Measurements from ENCODE around the gene SIGLEC5.
"Not testable (repeated sequence)": the region's sequence is repeated elsewhere in the genome, so short reads cannot be mapped to it uniquely, and the experiment has no call there.

The SIGLEC5 gene

DNA sequence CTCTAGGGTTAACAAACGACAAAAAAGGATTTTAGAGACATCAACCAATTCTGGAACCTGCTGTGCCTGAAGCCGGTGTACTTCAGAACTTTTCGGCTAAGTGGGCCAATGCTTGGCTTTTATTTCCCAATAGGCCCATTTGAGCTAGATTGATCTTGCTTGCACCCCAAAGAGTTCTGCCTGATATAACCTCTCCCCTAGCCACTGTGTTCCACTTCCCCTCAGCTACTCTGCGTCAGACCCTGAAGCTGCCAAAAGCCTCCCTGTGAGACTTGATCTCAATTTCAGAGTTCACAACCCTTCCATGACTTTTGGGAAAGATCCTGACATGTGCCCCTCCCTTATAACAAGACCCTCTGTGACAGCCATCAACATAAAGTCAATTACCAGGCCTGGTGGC, 22.1 kb upstream of the SIGLEC5 start:
- Histone ChIP-seq H3K4me3 (ENCODE audit: low read length) (no peak overlapping the region), H3K27me3 (ENCODE audit: control insufficient read depth, insufficient read depth, low read length) (no peaks in the 10 kb centered on the region), H3K9me3 (ENCODE audit: control insufficient read depth, insufficient read depth, low read length) (no peaks in the 10 kb centered on the region), H3K36me3 (ENCODE audit: control insufficient read depth, insufficient read depth, low read length) (no peaks in the 10 kb centered on the region), H3K27ac (ENCODE audit: low read length) (no peak overlapping the region), H3K4me1 (ENCODE audit: control insufficient read depth, insufficient read depth, low read length) (peaks cover 2% of the 10 kb centered on the region; the same call in 1 of the 2 replicates)
- WGBS (ENCODE audit: insufficient coverage, insufficient read length), result no CpG with 5 or more reads among the region's 4 CpGs
- no peak for DNase-seq (ENCODE audit: low read depth, low spot score)

GRCh38 chr19:51651216-51651846, 21.1 kb upstream of the SIGLEC5 start:
- Histone ChIP-seq H3K27ac (ENCODE audit: low read length) (no peak overlapping the region), H3K4me1 (ENCODE audit: control insufficient read depth, insufficient read depth, low read length) (no peaks in the 10 kb centered on the region), H3K36me3 (ENCODE audit: control insufficient read depth, insufficient read depth, low read length) (no peaks in the 10 kb centered on the region), H3K9me3 (ENCODE audit: control insufficient read depth, insufficient read depth, low read length) (no peaks in the 10 kb centered on the region), H3K4me3 (ENCODE audit: low read length) (no peak overlapping the region), H3K27me3 (ENCODE audit: control insufficient read depth, insufficient read depth, low read length) (no peaks in the 10 kb centered on the region)
- no peak for DNase-seq (ENCODE audit: low read depth, low spot score)
- WGBS (ENCODE audit: insufficient coverage, insufficient read length), result no CpG with 5 or more reads among the region's 7 CpGs

GRCh38 chr19:51647318-51647717, 17.1 kb upstream of the SIGLEC5 start:
- Histone ChIP-seq H3K27me3 (ENCODE audit: control insufficient read depth, insufficient read depth, low read length) (no peaks in the 10 kb centered on the region), H3K4me3 (ENCODE audit: low read length) (no peak overlapping the region), H3K4me1 (ENCODE audit: control insufficient read depth, insufficient read depth, low read length) (no peaks in the 10 kb centered on the region), H3K27ac (ENCODE audit: low read length) (no peak overlapping the region), H3K9me3 (ENCODE audit: control insufficient read depth, insufficient read depth, low read length) (no peaks in the 10 kb centered on the region), H3K36me3 (ENCODE audit: control insufficient read depth, insufficient read depth, low read length) (no peaks in the 10 kb centered on the region)
- DNase-seq (ENCODE audit: low read depth, low spot score), result no peak
- WGBS (ENCODE audit: insufficient coverage, insufficient read length), result no CpG with 5 or more reads among the region's 6 CpGs

GRCh38 chr19:51646730-51647129, 16.5 kb upstream of the SIGLEC5 start, which contains the start of gene SIGLEC14:
SIGLEC14 (minus strand) TSS chr19:51646825; CDS start chr19:51646759, 66 bp downstream.
- not testable (repeated sequence) for H3K4me3 ChIP-seq (ENCODE audit: low read length); H3K27me3 ChIP-seq (ENCODE audit: control insufficient read depth, insufficient read depth, low read length); H3K27ac ChIP-seq (ENCODE audit: low read length); DNase-seq (ENCODE audit: low read depth, low spot score); H3K9me3 ChIP-seq (ENCODE audit: control insufficient read depth, insufficient read depth, low read length); H3K36me3 ChIP-seq (ENCODE audit: control insufficient read depth, insufficient read depth, low read length); H3K4me1 ChIP-seq (ENCODE audit: control insufficient read depth, insufficient read depth, low read length)
- no CpG with 5 or more reads among the region's 10 CpGs for WGBS (ENCODE audit: insufficient coverage, insufficient read length)

DNA sequence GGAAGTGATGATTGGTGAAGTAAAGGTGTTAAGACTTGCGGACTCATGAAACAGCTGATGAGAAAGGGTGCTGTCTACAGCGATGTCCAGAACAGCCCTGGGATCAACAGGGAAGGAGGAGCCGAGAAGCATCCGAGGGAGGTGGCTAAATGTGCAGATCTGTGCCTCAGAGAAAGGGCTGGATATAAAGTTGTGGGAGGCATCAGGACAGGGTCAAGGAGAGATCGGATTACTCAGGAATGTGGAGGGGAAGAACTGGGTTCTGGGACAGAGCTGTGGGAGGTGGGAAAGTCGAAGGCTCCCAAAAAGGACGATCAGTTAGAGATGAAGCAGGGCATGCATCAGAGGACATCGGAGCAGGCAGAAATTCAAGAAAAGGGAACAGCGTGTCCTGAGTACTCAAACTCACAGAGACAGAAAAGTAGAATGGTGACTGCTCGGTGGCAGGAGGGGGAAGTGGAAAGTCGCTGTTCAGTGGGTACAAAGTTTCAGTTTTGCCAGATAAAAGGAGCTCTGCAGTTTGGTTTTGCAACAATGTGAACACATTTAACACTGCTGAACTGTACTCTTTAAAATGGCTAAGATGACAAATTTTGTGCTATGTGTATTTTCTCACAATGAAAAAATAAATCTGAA, 14.6 kb upstream of the SIGLEC5 start:
- no peak overlapping the region for H3K27ac ChIP-seq (ENCODE audit: low read length)
- DNase-seq (ENCODE audit: low read depth, low spot score), result no peak
- H3K4me3 ChIP-seq (ENCODE audit: low read length), result no peak overlapping the region
- WGBS (ENCODE audit: insufficient coverage, insufficient read length), result no CpG with 5 or more reads among the region's 11 CpGs
- no peaks in the 10 kb centered on the region for H3K27me3 ChIP-seq (ENCODE audit: control insufficient read depth, insufficient read depth, low read length)
- no peaks in the 10 kb centered on the region for H3K36me3 ChIP-seq (ENCODE audit: control insufficient read depth, insufficient read depth, low read length)
- no peaks in the 10 kb centered on the region for H3K9me3 ChIP-seq (ENCODE audit: control insufficient read depth, insufficient read depth, low read length)
- no peaks in the 10 kb centered on the region for H3K4me1 ChIP-seq (ENCODE audit: control insufficient read depth, insufficient read depth, low read length)

GRCh38 chr19:51641648-51642047, 11.4 kb upstream of the SIGLEC5 start:
- DNase-seq (ENCODE audit: low read depth, low spot score), result no peak

GRCh38 chr19:51640386-51640785, 10.2 kb upstream of the SIGLEC5 start:
- Histone ChIP-seq H3K36me3 (ENCODE audit: control insufficient read depth, insufficient read depth, low read length) (no peaks in the 10 kb centered on the region), H3K9me3 (ENCODE audit: control insufficient read depth, insufficient read depth, low read length) (peaks cover 3% of the 10 kb centered on the region), H3K27ac (ENCODE audit: low read length) (no peak overlapping the region), H3K4me1 (ENCODE audit: control insufficient read depth, insufficient read depth, low read length) (no peaks in the 10 kb centered on the region), H3K4me3 (ENCODE audit: low read length) (no peak overlapping the region), H3K27me3 (ENCODE audit: control insufficient read depth, insufficient read depth, low read length) (no peaks in the 10 kb centered on the region)
- no peak for DNase-seq (ENCODE audit: low read depth, low spot score)
- no CpG with 5 or more reads among the region's 3 CpGs for WGBS (ENCODE audit: insufficient coverage, insufficient read length)

More at GRCh38 chr19:51641648-51642047, 11.4 kb upstream of the SIGLEC5 start:
- no peak overlapping the region for H3K27ac ChIP-seq (ENCODE audit: low read length)
- H3K9me3 ChIP-seq (ENCODE audit: control insufficient read depth, insufficient read depth, low read length), result no peaks in the 10 kb centered on the region
- no peak overlapping the region for H3K4me3 ChIP-seq (ENCODE audit: low read length)
- H3K27me3 ChIP-seq (ENCODE audit: control insufficient read depth, insufficient read depth, low read length), result no peaks in the 10 kb centered on the region
- H3K36me3 ChIP-seq (ENCODE audit: control insufficient read depth, insufficient read depth, low read length), result no peaks in the 10 kb centered on the region
- H3K4me1 ChIP-seq (ENCODE audit: control insufficient read depth, insufficient read depth, low read length), result no peaks in the 10 kb centered on the region

DNA sequence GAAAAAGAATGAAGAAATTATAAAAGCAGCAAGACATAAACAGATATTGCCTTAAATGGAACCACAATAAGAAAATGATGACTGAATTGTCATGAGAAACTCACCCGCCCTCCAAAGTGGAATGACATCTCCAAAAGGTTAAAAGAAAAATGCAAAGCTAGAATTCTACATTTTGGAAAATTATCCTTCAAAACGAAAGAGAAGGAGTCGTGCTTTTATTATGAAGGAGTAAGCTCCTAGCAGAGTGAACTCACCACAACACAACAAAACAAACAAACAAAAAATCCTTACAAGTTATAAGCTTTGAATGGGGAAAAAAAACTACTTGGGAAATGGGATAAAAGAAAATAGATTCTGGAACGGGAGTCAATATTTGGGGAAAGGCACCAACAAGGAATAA, 9.7 kb upstream of the SIGLEC5 start:
- WGBS (ENCODE audit: insufficient coverage, insufficient read length), result no CpG with 5 or more reads among the region's 4 CpGs
- H3K9me3 ChIP-seq (ENCODE audit: control insufficient read depth, insufficient read depth, low read length), result peaks cover 3% of the 10 kb centered on the region

GRCh38 chr19:51637362-51637978, 7.3 kb upstream of the SIGLEC5 start:
- Histone ChIP-seq H3K4me3 (ENCODE audit: low read length) (no peak overlapping the region), H3K27ac (ENCODE audit: low read length) (no peak overlapping the region), H3K4me1 (ENCODE audit: control insufficient read depth, insufficient read depth, low read length) (no peaks in the 10 kb centered on the region), H3K9me3 (ENCODE audit: control insufficient read depth, insufficient read depth, low read length) (peaks cover 3% of the 10 kb centered on the region), H3K36me3 (ENCODE audit: control insufficient read depth, insufficient read depth, low read length) (no peaks in the 10 kb centered on the region), H3K27me3 (ENCODE audit: control insufficient read depth, insufficient read depth, low read length) (no peaks in the 10 kb centered on the region)
- WGBS (ENCODE audit: insufficient coverage, insufficient read length), result 100% methylated on average over 1 of the region's 5 CpGs
- no peak for DNase-seq (ENCODE audit: low read depth, low spot score)

More for the DNA sequence above, 9.7 kb upstream of the SIGLEC5 start:
- no peak for DNase-seq (ENCODE audit: low read depth, low spot score)
- Histone ChIP-seq H3K4me3 (ENCODE audit: low read length) (no peak overlapping the region), H3K27me3 (ENCODE audit: control insufficient read depth, insufficient read depth, low read length) (no peaks in the 10 kb centered on the region), H3K27ac (ENCODE audit: low read length) (no peak overlapping the region), H3K36me3 (ENCODE audit: control insufficient read depth, insufficient read depth, low read length) (no peaks in the 10 kb centered on the region), H3K4me1 (ENCODE audit: control insufficient read depth, insufficient read depth, low read length) (no peaks in the 10 kb centered on the region)

DNA sequence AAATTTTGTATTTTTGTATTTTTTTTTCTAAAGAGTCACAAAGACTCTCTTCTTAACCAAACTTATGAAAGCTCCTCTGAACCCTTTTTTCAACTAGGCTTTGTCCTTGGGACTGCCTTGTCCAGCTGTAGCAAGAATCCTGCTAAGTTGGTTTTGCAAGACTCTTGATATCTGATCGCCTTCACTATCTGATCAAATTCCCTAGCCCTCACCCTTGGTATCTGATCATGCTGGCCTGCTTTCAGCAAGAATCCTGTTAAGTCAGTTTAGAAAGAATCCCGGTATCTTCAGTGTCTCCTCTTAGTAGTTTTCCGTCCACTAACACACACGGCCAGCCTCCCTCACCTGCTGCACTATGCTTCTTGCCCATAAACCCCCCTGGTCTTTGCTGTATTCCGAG, 1.9 kb upstream of the SIGLEC5 start:
- no peak for DNase-seq (ENCODE audit: low read depth, low spot score)

More for the DNA sequence above, 1.9 kb upstream of the SIGLEC5 start:
- no peaks in the 10 kb centered on the region; the same call in 1 of the 2 replicates for H3K4me1 ChIP-seq (ENCODE audit: control insufficient read depth, insufficient read depth, low read length)
- H3K27ac ChIP-seq (ENCODE audit: low read length), result no peak overlapping the region
- H3K27me3 ChIP-seq (ENCODE audit: control insufficient read depth, insufficient read depth, low read length), result no peaks in the 10 kb centered on the region
- WGBS (ENCODE audit: insufficient coverage, insufficient read length), result no CpG with 5 or more reads among the region's 5 CpGs
- peaks cover 3% of the 10 kb centered on the region for H3K9me3 ChIP-seq (ENCODE audit: control insufficient read depth, insufficient read depth, low read length)
- H3K36me3 ChIP-seq (ENCODE audit: control insufficient read depth, insufficient read depth, low read length), result no peaks in the 10 kb centered on the region
- H3K4me3 ChIP-seq (ENCODE audit: low read length), result no peak overlapping the region

Measured in iPS DF 6.9 (cell line).